Astrocyte of the cerebellum (primary cell): Measurements from ENCODE around the gene TSPAN5.
"Not testable (repeated sequence)": the region's sequence is repeated elsewhere in the genome, so short reads cannot be mapped to it uniquely, and the experiment has no call there.

Experiments
- DNase-seq: peaks from one replicate; pipeline ENCODE4 v3.0.0-alpha.2; 2011; ENCODE audit warnings: low read depth
- H3K4me3 ChIP-seq: 2 replicates; pipeline ENCODE4 v1.5.1; 2011; ENCODE audit warnings: mild to moderate bottlenecking, low read depth, low read length, moderate library complexity
- in situ Hi-C: cut with HindIII; loops from 2 replicates; pipeline ENCODE4 v1.10.0; 2017; ENCODE audit warnings: low sequenced_read_pairs
- TF ChIP-seq, protein P1 (sequence below): IDR thresholded peaks from 2 replicates; pipeline ENCODE4 v1.5.1; 2012; ENCODE audit warnings: low read length, low read depth, moderate library complexity, mild to moderate bottlenecking; ENCODE audit errors: missing control alignments

TSPAN5 gene

DNA sequence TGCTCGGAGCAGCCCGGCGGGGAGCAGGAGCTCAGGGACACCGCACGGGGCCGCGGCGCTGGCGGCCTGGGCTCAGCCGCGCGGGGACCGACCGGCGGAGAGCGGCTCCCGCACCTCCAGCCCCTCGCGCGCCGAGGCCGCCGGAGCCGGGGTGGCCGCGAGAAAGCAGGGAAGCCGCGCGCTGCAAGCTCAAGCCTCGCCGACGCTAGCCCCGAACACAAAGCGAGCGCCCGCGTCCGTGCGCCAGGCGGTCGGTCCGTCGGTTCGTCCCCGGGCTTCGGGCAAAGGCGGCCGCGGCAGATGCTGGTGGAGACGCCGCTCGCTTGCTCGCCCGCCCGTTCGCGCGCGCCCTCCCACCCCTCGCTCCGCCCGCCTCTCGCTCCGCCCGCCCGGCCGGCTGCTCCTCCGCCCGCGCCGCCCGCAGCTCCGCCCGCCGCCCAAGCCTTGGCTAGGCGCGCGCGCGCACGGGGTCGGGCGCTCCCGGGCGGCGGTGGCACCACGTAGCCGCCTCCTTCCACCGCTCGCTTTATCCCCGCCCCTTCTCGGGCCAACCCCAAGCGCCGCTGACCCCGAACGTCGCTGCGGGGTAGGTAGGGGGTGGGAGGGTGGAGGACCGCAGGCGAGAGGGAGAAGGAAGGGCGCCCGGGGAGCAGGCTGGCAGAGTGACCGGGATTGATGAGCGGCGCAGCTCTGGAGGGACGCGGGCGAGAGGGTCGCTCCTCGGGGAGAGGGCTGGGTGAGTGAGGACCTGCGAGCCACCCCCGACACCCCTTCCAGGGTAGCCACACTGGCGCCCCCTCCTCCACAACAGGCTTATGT lies at the start of gene TSPAN5:
TSS of gene TSPAN5 (minus strand) at position 325 of the 819 bp plus-strand sequence.
- in situ Hi-C loops: no loop called here
- TF ChIP-seq, protein P1, sequence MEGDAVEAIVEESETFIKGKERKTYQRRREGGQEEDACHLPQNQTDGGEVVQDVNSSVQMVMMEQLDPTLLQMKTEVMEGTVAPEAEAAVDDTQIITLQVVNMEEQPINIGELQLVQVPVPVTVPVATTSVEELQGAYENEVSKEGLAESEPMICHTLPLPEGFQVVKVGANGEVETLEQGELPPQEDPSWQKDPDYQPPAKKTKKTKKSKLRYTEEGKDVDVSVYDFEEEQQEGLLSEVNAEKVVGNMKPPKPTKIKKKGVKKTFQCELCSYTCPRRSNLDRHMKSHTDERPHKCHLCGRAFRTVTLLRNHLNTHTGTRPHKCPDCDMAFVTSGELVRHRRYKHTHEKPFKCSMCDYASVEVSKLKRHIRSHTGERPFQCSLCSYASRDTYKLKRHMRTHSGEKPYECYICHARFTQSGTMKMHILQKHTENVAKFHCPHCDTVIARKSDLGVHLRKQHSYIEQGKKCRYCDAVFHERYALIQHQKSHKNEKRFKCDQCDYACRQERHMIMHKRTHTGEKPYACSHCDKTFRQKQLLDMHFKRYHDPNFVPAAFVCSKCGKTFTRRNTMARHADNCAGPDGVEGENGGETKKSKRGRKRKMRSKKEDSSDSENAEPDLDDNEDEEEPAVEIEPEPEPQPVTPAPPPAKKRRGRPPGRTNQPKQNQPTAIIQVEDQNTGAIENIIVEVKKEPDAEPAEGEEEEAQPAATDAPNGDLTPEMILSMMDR: no peak
- no peak for DNase-seq
- H3K4me3 ChIP-seq: peak within 1 kb of the TSS; percentile 87

DNA sequence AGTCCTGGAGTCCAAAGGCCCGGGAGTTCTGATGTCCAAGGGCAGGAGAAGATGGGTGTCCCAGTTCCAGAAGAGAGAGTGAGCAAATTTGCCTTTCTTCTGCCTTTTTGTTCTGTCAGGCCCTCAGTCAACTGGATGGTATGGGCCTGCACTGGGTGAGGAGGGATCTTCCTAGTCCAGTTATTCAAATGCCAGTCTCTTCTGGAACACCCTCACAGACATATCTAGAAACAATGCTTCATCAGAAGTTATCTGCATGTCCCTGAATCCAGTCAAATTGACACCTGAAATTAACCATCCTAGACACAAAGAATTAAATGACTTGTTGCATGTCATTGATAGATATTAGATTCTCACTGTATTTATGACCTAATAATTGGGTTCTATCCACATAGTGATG lies 48.5 kb upstream of the TSPAN5 start:
- H3K4me3 ChIP-seq: no peak overlapping the region
- no peak for DNase-seq
- TF ChIP-seq, protein P1: no peak
- in situ Hi-C loops: no loop called here

DNA sequence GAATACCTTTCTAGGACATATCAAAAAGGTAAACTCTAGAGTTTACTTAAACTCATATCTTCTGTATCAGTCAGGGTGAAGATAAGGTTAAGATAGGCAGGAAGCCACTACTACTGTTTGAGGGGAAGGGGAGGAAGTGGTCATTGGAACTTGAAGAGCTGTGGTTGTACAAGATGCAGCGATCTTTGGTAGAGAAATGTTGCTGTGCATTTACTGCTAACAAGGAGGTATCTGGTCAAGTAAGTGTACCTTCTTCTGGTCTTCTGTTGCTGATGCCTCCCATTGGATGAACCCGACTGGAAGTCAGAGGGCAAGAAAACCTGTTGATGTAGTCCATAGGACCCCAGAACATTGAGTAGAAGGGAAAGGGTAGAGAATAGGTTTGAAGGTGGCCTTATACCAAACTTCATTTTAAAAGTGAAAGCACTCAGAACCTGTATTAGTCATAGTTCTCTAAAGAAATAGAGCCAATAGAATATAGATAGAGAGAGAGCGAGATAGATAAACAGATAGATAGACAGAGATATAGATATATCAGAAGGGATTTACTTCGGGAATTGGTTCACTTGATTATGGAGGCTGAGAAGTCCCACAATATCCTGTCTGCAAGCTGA lies 47.9 kb upstream of the TSPAN5 start:
- no peak for DNase-seq
- TF ChIP-seq, protein P1: no peak
- H3K4me3 ChIP-seq: no peak overlapping the region
- in situ Hi-C loops: no loop called here

DNA sequence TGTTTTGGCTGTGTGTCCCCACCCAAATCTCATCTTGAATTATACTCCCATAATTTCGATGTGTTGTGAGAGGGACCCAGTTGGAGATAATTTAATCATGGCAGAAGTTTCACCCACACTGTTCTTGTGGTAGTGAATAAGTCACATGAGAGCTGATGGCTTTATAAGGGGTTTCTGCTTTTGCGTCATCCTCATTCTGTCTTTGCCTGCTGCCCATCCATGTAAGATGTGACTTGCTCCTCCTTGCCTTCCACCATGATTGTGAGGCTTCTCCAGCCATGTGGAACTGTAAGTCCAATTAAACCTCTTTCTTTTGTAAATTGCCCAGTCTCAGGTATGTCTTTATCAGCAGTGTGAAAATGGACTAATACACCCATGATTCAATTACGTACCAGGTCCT lies 47.2 kb upstream of the TSPAN5 start:
- in situ Hi-C loops, H3K4me3 ChIP-seq, DNase-seq: not testable (repeated sequence)

DNA sequence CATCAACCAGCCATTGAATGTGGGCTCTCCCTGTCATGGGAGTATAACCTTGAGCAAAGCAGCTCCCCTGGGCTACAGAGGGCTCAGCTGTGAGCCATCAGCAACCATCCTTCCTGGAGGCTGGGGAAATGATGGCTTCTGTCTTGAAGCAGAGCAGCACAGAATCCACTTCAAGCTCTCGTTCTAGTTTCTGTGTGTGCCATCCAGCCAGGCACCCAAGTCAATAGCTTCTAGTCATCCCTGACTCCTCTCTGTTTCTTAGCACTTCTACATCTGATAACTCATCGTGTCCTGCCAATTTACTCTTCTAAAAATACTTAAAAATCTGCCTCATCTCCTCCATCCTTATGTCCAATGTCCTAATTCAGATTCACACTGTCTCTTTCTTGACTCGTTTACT lies 42.2 kb upstream of the TSPAN5 start:
- no peak for DNase-seq
- TF ChIP-seq, protein P1: no peak
- H3K4me3 ChIP-seq: no peak overlapping the region
- in situ Hi-C loops: no loop called here

DNA sequence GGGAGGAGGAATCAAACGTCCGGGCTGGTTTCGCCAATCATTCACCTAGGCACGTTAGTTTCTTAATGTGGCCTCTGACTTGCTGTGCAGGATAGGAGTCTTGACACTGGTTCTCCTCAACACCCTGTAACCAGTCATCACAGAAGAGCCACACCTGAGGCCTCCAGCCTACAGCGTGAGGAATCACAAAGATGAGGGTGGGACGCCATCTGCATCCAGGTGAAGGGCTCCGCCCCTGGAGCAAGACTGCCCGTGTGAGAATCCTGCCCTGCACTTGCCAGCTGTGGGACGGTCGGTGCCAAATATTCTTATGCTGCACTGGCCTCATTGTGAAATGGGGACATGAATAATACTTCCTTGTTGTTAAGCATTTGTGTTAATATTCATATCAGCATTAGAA lies 35.7 kb upstream of the TSPAN5 start:
- TF ChIP-seq, protein P1: no peak
- DNase-seq: no peak
- H3K4me3 ChIP-seq: no peak overlapping the region
- in situ Hi-C loops: no loop called here

DNA sequence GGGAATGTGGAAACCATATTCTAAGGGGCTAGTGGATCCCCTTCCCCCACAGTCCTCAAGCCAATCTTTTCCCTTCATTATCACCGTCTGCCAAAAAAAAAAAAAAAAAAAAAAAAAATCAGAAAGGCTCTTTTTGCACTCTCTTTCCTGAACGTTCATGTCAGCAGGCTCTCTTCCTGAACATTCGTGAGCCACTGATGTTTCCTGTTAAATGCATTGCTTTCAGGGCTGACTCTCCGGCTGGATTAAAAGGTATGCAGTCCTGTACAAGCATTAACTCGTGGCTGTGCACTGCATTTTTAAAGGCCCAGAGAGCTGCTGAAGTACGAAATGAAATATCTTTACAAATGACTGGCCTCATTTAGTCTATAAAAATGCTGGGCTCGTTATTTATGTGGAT lies 34.0 kb upstream of the TSPAN5 start:
- in situ Hi-C loops: no loop called here
- TF ChIP-seq, protein P1: no peak
- H3K4me3 ChIP-seq: no peak overlapping the region
- DNase-seq: no peak
